AG04450 (cell line): ENCODE data around the gene FMNL2. TPM values are rescaled to one million over a fixed set of nuclear protein-coding genes. Genes with fewer than 3 reads are reported as not detected.

Source experiments
- CTCF ChIA-PET: fragments of 300-600, 350-600 bp; formaldehyde crosslinking; extraction: SDS; loops from one replicate; lab custom pipeline; 2022; ENCODE audit warnings: antibody characterized with exemption, inconsistent platforms; lab: Charles Lee
- POLR2A ChIA-PET: fragments of 350-600 bp; formaldehyde crosslinking; extraction: SDS; loops from one replicate; lab custom pipeline; 2021; ENCODE audit warnings: antibody characterized with exemption, inconsistent platforms; lab: Yijun Ruan, JAX
- DNase-seq: peaks from one replicate; pipeline ENCODE4 v3.0.0-alpha.2; 2011; ENCODE audit warnings: low read depth, low spot score
- H3K27ac ChIP-seq: one replicate; pipeline ENCODE4 v1.5.1; 2012; ENCODE audit warnings: low read depth, low read length, control low read depth
- H3K27me3 ChIP-seq: one replicate; pipeline ENCODE4 v1.6.0; 2012; ENCODE audit warnings: low read length; ENCODE audit not compliant: control insufficient read depth, insufficient read depth
- H3K4me3 ChIP-seq: 2 replicates; pipeline ENCODE4 v1.5.1; 2011; ENCODE audit warnings: mild to moderate bottlenecking, low read depth, low read length, control low read depth
- H3K9me3 ChIP-seq: 2 replicates; pipeline ENCODE4 v1.5.1; 2012; ENCODE audit warnings: low read length; ENCODE audit not compliant: control insufficient read depth, insufficient read depth
- CTCF ChIP-seq: IDR thresholded peaks from 2 replicates; pipeline ENCODE4 v1.5.1; 2011; ENCODE audit warnings: low read depth, low read length, control low read depth, inconsistent platforms
- polyA plus RNA-seq: library from polyadenylated mRNA; depleted of rRNA; stranded (reverse); fragments of >200 nt; gene quantifications from 2 replicates; pipeline ENCODE4 v1.2.3, GENCODE V29; 2011

The FMNL2 gene
- polyA plus RNA-seq, 1 experiment: 22.0 TPM

- Histone ChIP-seq H3K27ac (no peak overlapping the region), H3K4me3 (no peak overlapping the region), H3K9me3 (peaks cover 4% of the 10 kb centered on the region; the same call in 1 of the 2 replicates), H3K27me3 (no peaks in the 10 kb centered on the region)
- ChIA-PET POLR2A (interaction anchor here (0.5 kb wide), 1 partner anchor 787 kb away, joined by 6 read pairs; no protein-coding TSS in a partner anchor), CTCF (interaction anchor here (1.0 to 1.3 kb wide), 3 partner anchors 121 to 317 kb away, joined by 3 to 5 read pairs (median 3); no protein-coding TSS in a partner anchor)
- DNase-seq: no peak
- no peak for TF ChIP-seq CTCF
Observed at GRCh38 chr2:152506843-152507242, 171.9 kb downstream of the FMNL2 start.

- POLR2A ChIA-PET: no interaction called here
- no peak for TF ChIP-seq CTCF
- Histone ChIP-seq H3K9me3 (peaks cover 4% of the 10 kb centered on the region; the same call in 1 of the 2 replicates), H3K27me3 (no peaks in the 10 kb centered on the region), H3K4me3 (no peak overlapping the region), H3K27ac (no peak overlapping the region)
- DNase-seq: no peak
- CTCF ChIA-PET: interaction anchor here (1.3 kb wide), 1 partner anchor 127 kb away, joined by 3 read pairs; no protein-coding TSS in a partner anchor
Observed at GRCh38 chr2:152507907-152508306, 172.9 kb downstream of the FMNL2 start.

- Histone ChIP-seq H3K4me3 (no peak overlapping the region), H3K27me3 (no peaks in the 10 kb centered on the region), H3K27ac (no peak overlapping the region), H3K9me3 (peaks cover 4% of the 10 kb centered on the region; the same call in 1 of the 2 replicates)
- TF ChIP-seq CTCF: no peak
- POLR2A ChIA-PET: no interaction called here
- DNase-seq: peak; percentile 50
- CTCF ChIA-PET: no interaction called here
Observed at GRCh38 chr2:152508446-152508845, 173.5 kb downstream of the FMNL2 start.

- no peaks in the 10 kb centered on the region for H3K9me3 ChIP-seq
- CTCF ChIA-PET: no interaction called here
- no peak for TF ChIP-seq CTCF
- POLR2A ChIA-PET: no interaction called here
- H3K27ac ChIP-seq: no peak overlapping the region
- H3K27me3 ChIP-seq: no peaks in the 10 kb centered on the region
- no peak for DNase-seq
- H3K4me3 ChIP-seq: no peak overlapping the region
Observed at GRCh38 chr2:152509772-152510491, 175.0 kb downstream of the FMNL2 start.

GRCh38 chr2:152510621-152511020 is 175.6 kb downstream of the FMNL2 start:
- H3K9me3 ChIP-seq: no peaks in the 10 kb centered on the region
- POLR2A ChIA-PET: no interaction called here

More at GRCh38 chr2:152510621-152511020, 175.6 kb downstream of the FMNL2 start:
- H3K27ac ChIP-seq: no peak overlapping the region
- H3K27me3 ChIP-seq: no peaks in the 10 kb centered on the region
- CTCF ChIA-PET: no interaction called here
- TF ChIP-seq CTCF: no peak
- DNase-seq: no peak
- no peak overlapping the region for H3K4me3 ChIP-seq
